Measurements from ENCODE around the gene LCN12. TPM values are rescaled to one million over a fixed set of nuclear protein-coding genes. Genes with fewer than 3 reads are reported as not detected.
A peak's percentile ranks its signal among the peaks of the same experiment; 100 is the strongest.

LCN12 gene
- total and polyA plus RNA-seq, 11 donors, result 0.46 to 23.7 (median 4.2) TPM

DNA sequence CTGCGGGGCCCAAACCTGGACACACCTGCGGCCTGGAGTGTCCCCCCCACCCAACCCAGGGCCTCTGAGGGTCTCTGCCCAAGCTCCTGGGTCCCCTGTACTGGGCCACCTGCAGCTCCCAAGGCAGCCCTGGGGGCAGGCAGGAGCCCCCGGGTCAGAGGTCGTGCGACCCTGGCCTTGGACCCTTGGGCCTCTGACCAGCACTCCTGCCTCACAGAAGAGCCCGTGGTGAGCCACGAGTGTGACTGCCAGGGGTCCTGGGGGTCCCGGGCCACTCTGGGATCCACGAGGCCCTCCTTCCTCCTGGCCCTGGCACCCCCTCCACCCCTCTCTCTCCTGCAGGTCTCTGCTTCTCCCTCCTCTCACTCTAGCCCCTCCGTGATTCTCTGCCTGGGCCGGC is 20.3 kb downstream of the LCN12 start:
- H3K4me1 ChIP-seq, result peaks cover 10 to 57% (median 30%) of the 10 kb centered on the region in 12 donors
- no peak overlapping the region for H3K27ac ChIP-seq
- peaks cover 0 to under 1% (median 0%) of the 10 kb centered on the region in 9 donors for H3K27me3 ChIP-seq

DNA sequence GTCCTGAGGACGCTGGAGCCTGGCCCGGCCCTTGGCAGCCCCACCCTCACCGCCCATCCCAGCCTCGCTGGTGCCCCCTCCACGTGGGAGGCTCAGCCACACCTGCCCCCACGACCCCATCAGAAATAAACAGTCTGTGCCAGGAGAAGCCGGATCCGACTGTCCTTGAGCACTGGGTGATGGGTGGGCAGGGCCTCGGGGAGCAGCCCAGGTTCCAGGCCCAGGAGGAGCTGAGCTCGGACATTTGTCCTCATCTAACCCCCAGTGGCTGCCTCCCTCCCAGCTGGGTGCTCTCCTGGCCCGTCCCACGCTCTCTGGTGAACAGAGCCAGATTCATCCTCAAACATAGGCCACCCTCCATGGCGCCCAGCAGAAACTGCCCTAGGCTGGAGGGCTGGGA is 20.7 kb downstream of the LCN12 start:
- no peak for ATAC-seq
- no peak for DNase-seq
- Histone ChIP-seq H3K27me3 (peaks cover 0 to 5% (median 0%) of the 10 kb centered on the region in 9 donors), H3K4me3 (no peak overlapping the region), H3K36me3 (no peaks in the 10 kb centered on the region), H3K9me3 (no peaks in the 10 kb centered on the region), H3K4me1 (peaks cover 10 to 62% (median 33%) of the 10 kb centered on the region in 12 donors), H3K27ac (no peak overlapping the region)
- WGBS, 4 donors, result 39 to 62% (median 53%) methylated on average over 9 to 13 of the region's 13 CpGs
- intact Hi-C loops (cut with DNase I), result loop anchor here in 1 of 10 donors (1.0 kb wide), 1 partner anchor 16 kb away; no protein-coding TSS in a partner anchor
- TF ChIP-seq POLR2A (IDR thresholded peaks at IDR 0.05), result no peak
- TF ChIP-seq, protein P1, sequence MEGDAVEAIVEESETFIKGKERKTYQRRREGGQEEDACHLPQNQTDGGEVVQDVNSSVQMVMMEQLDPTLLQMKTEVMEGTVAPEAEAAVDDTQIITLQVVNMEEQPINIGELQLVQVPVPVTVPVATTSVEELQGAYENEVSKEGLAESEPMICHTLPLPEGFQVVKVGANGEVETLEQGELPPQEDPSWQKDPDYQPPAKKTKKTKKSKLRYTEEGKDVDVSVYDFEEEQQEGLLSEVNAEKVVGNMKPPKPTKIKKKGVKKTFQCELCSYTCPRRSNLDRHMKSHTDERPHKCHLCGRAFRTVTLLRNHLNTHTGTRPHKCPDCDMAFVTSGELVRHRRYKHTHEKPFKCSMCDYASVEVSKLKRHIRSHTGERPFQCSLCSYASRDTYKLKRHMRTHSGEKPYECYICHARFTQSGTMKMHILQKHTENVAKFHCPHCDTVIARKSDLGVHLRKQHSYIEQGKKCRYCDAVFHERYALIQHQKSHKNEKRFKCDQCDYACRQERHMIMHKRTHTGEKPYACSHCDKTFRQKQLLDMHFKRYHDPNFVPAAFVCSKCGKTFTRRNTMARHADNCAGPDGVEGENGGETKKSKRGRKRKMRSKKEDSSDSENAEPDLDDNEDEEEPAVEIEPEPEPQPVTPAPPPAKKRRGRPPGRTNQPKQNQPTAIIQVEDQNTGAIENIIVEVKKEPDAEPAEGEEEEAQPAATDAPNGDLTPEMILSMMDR (IDR thresholded peaks at IDR 0.05), result no peak

More for the DNA sequence above, 20.3 kb downstream of the LCN12 start:
- no peaks in the 10 kb centered on the region for H3K9me3 ChIP-seq
- DNase-seq (no peak), ATAC-seq (no peak)
- 80 to 89% (median 87%) methylated on average over 9 to 11 of the region's 11 CpGs for WGBS, 4 donors
- intact Hi-C loops (cut with DNase I), result loop anchor here in 1 of 10 donors (1.0 kb wide), 1 partner anchor 16 kb away; no protein-coding TSS in a partner anchor
- H3K4me3 ChIP-seq, result no peak overlapping the region
- TF ChIP-seq POLR2A (IDR thresholded peaks at IDR 0.05), result no peak
- TF ChIP-seq, protein P1 (IDR thresholded peaks at IDR 0.05), result no peak
- no peaks in the 10 kb centered on the region for H3K36me3 ChIP-seq

DNA sequence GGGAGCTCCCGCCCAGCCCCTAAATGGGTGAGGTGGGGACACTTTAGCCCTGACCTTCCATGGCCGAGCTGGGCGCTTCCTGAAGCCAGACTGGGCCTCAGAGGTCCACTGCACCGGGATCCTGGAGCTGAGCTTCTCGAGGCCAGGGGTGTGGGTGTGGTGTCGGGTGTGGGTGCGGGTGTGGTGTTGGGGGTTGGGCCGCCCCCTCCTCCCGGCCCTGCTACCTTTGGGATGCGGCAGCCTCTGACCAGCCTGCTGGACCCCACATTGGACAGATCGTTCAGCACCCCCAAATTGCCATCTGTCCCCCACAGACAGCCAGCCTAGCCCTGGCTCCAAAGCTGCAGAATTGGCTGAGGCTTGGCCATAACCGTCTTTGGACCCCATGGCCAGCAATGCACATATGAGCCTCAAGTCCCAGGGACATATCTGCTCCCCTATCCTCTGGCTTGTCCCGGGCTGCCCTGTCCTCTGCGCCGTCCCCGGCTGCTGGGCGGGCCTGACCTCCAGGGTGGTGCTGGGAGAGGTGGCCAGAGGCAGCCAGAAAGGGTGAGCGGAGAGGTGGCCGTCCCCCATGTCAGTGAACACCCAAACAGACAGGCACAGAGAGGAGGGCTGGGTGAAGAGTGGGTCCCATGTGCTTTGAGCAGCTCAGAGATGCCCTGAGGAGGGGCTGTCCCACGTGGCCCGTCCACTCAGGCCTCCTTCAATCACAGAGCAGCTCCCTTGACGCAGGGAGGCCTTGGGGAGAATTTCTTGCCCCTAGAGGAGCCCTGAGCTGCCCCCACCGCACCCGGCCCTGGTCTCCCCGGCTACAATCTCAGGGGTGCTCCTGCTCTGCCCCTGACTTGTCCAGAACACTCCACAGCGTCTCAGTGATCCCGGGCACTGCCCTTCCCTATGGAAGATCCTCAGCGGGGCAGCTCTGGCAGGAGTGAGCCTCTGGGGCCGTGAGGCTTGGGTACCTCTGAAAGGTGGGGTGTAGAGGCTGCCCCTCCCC is 21.8 kb downstream of the LCN12 start:
- no peak for ATAC-seq
- DNase-seq, result no peak
- H3K36me3 ChIP-seq, result no peaks in the 10 kb centered on the region
- 89 to 94% (median 93%) methylated on average over 22 to 29 of the region's 29 CpGs for WGBS, 4 donors
- H3K27ac ChIP-seq, result peak overlapping the region in 9 of 12 donors; percentile 13 to 98 (median 88)
- intact Hi-C loops (cut with DNase I), result loop anchor here in 2 of 10 donors (2.0 kb wide), 2 partner anchors 21 to 23 kb away; partner anchors contain the start of gene LCN12 (in 1 of the 2)
- TF ChIP-seq, protein P1 (IDR thresholded peaks at IDR 0.05), result no peak
- no peak for TF ChIP-seq POLR2A (IDR thresholded peaks at IDR 0.05)
- peaks cover 10 to 60% (median 36%) of the 10 kb centered on the region in 12 donors for H3K4me1 ChIP-seq
- peaks cover 0 to 9% (median 0%) of the 10 kb centered on the region in 9 donors for H3K27me3 ChIP-seq
- H3K9me3 ChIP-seq, result no peaks in the 10 kb centered on the region
- no peak overlapping the region for H3K4me3 ChIP-seq

All from heart left ventricle (tissue), 16 donors.